ENCODE measurements around the gene NDRG2. TPM values are rescaled to one million over a fixed set of nuclear protein-coding genes. Genes with fewer than 3 reads are reported as not detected.

Gene NDRG2
- total and polyA plus RNA-seq, 11 donors = 187 to 661 (median 314) TPM

DNA sequence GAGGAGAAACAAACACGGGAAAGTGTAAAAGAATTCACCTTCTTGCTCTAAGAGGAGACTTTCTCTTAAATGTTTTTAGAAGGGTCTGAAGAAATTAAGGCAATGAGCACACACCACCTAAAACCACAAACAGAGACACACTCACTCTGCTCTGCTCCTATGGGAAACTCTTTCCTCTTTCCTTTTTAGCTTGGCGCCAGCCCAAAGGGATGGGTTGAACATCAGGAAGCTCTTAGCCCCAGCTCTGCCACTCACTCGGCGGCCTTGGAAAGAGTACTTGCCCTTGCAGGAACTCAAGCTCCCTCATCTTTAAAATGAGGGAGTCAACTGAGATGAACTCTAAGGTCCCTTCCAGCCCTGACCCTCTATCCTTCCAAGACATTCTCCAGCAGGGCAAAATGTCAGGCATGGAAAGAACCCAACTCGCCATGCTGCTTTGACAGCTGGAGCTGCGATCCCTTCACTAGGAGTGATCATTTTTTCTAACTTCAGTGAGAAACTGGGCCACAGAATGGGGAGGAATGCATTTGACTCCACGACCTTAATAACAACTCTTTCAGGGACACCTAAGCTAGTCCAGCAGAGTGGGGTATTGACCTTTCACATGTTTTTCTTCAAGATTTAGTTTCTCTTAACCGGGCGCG lies 31.8 kb upstream of the NDRG2 start:
- no peak for DNase-seq
- Histone ChIP-seq H3K36me3 (no peaks in the 10 kb centered on the region), H3K4me3 (no peak overlapping the region), H3K9me3 (no peaks in the 10 kb centered on the region), H3K27me3 (no peaks in the 10 kb centered on the region), H3K27ac (no peak overlapping the region), H3K4me1 (peaks cover 0 to 5% (median 0%) of the 10 kb centered on the region in 12 donors)
- intact Hi-C loops (cut with DNase I) = loop anchor here in 1 of 10 donors (5.0 kb wide), 1 partner anchor 44 kb away; no protein-coding TSS in a partner anchor
- ATAC-seq = peak in 1 of 4 donors; percentile 25
- WGBS, 4 donors = 73 to 83% (median 78%) methylated on average over 10 of the region's 10 CpGs
- TF ChIP-seq POLR2A (IDR thresholded peaks at IDR 0.05) = no peak
- TF ChIP-seq, protein P1, sequence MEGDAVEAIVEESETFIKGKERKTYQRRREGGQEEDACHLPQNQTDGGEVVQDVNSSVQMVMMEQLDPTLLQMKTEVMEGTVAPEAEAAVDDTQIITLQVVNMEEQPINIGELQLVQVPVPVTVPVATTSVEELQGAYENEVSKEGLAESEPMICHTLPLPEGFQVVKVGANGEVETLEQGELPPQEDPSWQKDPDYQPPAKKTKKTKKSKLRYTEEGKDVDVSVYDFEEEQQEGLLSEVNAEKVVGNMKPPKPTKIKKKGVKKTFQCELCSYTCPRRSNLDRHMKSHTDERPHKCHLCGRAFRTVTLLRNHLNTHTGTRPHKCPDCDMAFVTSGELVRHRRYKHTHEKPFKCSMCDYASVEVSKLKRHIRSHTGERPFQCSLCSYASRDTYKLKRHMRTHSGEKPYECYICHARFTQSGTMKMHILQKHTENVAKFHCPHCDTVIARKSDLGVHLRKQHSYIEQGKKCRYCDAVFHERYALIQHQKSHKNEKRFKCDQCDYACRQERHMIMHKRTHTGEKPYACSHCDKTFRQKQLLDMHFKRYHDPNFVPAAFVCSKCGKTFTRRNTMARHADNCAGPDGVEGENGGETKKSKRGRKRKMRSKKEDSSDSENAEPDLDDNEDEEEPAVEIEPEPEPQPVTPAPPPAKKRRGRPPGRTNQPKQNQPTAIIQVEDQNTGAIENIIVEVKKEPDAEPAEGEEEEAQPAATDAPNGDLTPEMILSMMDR (IDR thresholded peaks at IDR 0.05) = no peak

DNA sequence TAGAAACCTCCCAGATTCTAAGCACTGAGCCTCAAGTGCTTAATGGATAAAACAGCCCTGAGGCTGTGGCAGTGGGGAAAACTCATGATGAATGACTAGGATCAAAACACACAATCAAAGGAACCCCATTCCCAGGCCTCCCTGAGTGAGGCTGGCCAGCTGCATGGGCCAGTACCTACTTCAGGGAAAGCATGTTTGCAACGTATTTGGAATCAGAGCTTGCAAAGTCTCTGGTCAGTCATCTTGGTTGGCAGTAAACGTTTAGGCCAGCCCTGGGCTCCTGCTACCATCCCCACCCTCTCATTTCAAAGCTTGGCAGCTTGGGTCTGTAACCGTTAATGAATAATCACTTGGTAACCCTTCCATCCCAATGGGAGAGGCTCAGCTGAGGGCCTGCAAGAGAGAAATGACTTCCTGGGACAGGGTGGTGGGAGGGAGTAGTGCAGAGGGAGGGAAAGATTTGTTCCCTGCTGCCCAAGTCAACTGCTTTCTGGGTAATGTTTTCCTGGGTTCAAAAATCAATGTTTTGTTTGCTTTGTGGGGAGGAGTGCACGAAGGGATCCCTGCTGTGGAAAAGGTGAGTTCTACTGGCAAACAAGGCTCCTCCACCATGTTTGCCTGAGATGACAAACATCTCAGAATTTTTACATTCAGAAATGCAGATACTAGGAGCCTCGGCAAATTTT lies 30.7 kb upstream of the NDRG2 start:
- DNase-seq (no peak), ATAC-seq (no peak)
- no peaks in the 10 kb centered on the region for H3K27me3 ChIP-seq
- no peaks in the 10 kb centered on the region for H3K9me3 ChIP-seq
- no peaks in the 10 kb centered on the region for H3K36me3 ChIP-seq
- H3K27ac ChIP-seq = no peak overlapping the region
- no peak overlapping the region for H3K4me3 ChIP-seq
- TF ChIP-seq, protein P1 (IDR thresholded peaks at IDR 0.05) = no peak
- no peak for TF ChIP-seq POLR2A (IDR thresholded peaks at IDR 0.05)
- 58 to 73% (median 68%) methylated on average over 5 of the region's 5 CpGs for WGBS, 4 donors
- peaks cover 0 to 5% (median 0%) of the 10 kb centered on the region in 12 donors for H3K4me1 ChIP-seq
- intact Hi-C loops (cut with DNase I) = loop anchor here in 1 of 10 donors (5.0 kb wide), 1 partner anchor 43 kb away; no protein-coding TSS in a partner anchor

DNA sequence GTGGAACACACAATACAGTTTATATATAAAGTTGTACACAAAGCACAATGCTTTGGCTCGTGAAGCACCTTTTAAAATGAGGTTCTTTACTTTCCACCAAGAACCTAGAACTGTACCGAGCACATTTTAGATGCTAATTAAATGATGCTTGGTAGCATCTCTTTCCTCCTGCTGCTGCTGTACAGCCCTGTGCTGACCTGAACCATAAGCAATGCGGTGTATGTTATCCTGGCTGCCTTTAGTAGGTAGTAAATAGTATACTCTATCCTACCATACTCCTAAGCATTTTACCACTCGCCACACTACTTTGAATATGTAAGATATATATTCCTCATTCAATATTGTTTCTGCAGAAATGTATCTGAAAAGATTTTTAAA lies 29.9 kb upstream of the NDRG2 start:
- no peak for TF ChIP-seq POLR2A (IDR thresholded peaks at IDR 0.05)
- TF ChIP-seq, protein P1 (IDR thresholded peaks at IDR 0.05) = no peak
- 78 to 97% (median 89%) methylated on average over 4 of the region's 4 CpGs for WGBS, 4 donors
- Histone ChIP-seq H3K27me3 (no peaks in the 10 kb centered on the region), H3K4me1 (peaks cover 0 to 5% (median 0%) of the 10 kb centered on the region in 12 donors), H3K4me3 (no peak overlapping the region), H3K36me3 (no peaks in the 10 kb centered on the region), H3K27ac (no peak overlapping the region), H3K9me3 (no peaks in the 10 kb centered on the region)
- intact Hi-C loops (cut with DNase I) = loop anchor here in 1 of 10 donors (5.0 kb wide), 1 partner anchor 42 kb away; no protein-coding TSS in a partner anchor
- no peak for ATAC-seq
- no peak for DNase-seq

DNA sequence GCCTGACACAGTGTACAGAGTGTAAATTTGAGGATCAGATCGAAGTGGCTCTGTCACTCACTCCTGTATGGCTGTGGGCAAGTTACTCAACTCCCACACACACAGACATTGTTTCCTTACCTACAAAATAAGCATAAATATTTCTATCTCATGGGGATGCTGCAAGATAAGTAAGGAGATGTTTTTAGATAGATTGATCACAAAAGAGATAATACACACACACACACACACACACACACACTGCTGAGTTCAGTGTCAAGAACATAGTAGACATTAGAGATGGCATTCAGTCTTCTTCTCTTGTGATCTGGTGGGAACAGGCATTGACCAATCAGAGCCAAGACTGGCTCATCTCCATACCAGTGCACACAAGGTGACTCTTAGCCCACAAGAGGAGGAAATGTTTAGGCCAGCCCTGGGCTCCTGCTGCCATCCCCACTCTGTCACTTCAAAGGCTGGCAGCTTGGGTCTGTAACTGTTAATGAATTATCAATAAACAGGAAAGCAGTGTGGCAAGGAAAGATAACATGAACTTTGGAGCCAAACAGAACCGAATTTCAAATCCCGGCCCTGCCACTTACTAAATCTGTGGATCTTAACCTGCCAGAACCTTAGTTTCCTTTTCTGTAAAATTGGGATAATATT lies 29.4 kb upstream of the NDRG2 start:
- H3K27me3 ChIP-seq = no peaks in the 10 kb centered on the region
- H3K27ac ChIP-seq = no peak overlapping the region
- DNase-seq = no peak
- peak in 1 of 4 donors; percentile 27 for ATAC-seq
- WGBS, 4 donors = 80 to 83% (median 81%) methylated on average over 3 of the region's 3 CpGs
- no peaks in the 10 kb centered on the region for H3K36me3 ChIP-seq
- no peak overlapping the region for H3K4me3 ChIP-seq
- H3K4me1 ChIP-seq = peaks cover 0 to 5% (median 0%) of the 10 kb centered on the region in 12 donors
- TF ChIP-seq, protein P1 (IDR thresholded peaks at IDR 0.05) = no peak
- no peaks in the 10 kb centered on the region for H3K9me3 ChIP-seq
- intact Hi-C loops (cut with DNase I) = no loop called here
